Common myeloid progenitor, CD34-positive (primary cell): Measurements from ENCODE around the gene TBXAS1.
"Not testable (repeated sequence)": the region's sequence is repeated elsewhere in the genome, so short reads cannot be mapped to it uniquely, and the experiment has no call there.

Source experiments
- CTCF ChIA-PET: fragments of 350-600 bp; sonication (Branson Sonifier 250); formaldehyde crosslinking; loops from one replicate; lab custom pipeline; 2021; ENCODE audit warnings: antibody characterized with exemption; lab: Charles Lee
- POLR2A ChIA-PET: fragments of 350-600 bp; sonication (Branson Sonifier 250); formaldehyde crosslinking; loops from one replicate; lab custom pipeline; 2021; ENCODE audit warnings: antibody characterized with exemption; lab: Charles Lee
- DNase-seq, 3 donors: peaks; one replicate each; pipeline versions ENCODE4 v3.0.0 to v3.0.0-alpha.2; 2013
- H3K27ac ChIP-seq, 2 experiments: 1 replicate in 1 of 2; 2 replicates in 1 of 2; pipeline ENCODE4 v1.7.0; 2013; ENCODE audit warnings: inconsistent platforms in 2 of 2, low read length in 2 of 2, mild to moderate bottlenecking in 2 of 2, low read depth in 1 of 2, moderate library complexity in 1 of 2; ENCODE audit not compliant: severe bottlenecking in 2 of 2, insufficient read depth in 1 of 2, poor library complexity in 1 of 2
- H3K27me3 ChIP-seq, 5 experiments: replicated peaks in 2 of 5; 1 replicate in 3 of 5; 2 replicates in 2 of 5; pipeline versions ENCODE4 v1.6.1 to v1.7.0; 2013; ENCODE audit warnings: low read length in 4 of 5, mild to moderate bottlenecking in 2 of 5, moderate library complexity in 2 of 5, inconsistent platforms in 1 of 5; ENCODE audit not compliant: insufficient read depth in 5 of 5, control insufficient read depth in 4 of 5
- H3K36me3 ChIP-seq, 4 experiments: 1 replicate in 2 of 4; 2 replicates in 2 of 4; pipeline versions ENCODE4 v1.6.1 to v1.7.0; 2013; ENCODE audit warnings: low read length in 3 of 4, control low read depth in 1 of 4, mild to moderate bottlenecking in 1 of 4; ENCODE audit not compliant: control insufficient read depth in 4 of 4, insufficient read depth in 4 of 4
- H3K4me1 ChIP-seq, 4 experiments: 1 replicate in 3 of 4; 2 replicates in 1 of 4; pipeline versions ENCODE4 v1.6.1 to v1.7.1; 2013; ENCODE audit warnings: low read length in 3 of 4, mild to moderate bottlenecking in 3 of 4, control low read depth in 1 of 4, inconsistent platforms in 1 of 4, moderate library complexity in 1 of 4; ENCODE audit not compliant: control insufficient read depth in 4 of 4, insufficient read depth in 4 of 4; ENCODE audit errors: control extremely low read depth in 1 of 4
- H3K4me3 ChIP-seq, 7 experiments: 1 replicate in 4 of 7; 2 replicates in 3 of 7; pipeline versions ENCODE4 v1.5.1 to v1.7.0; 2013; ENCODE audit warnings: mild to moderate bottlenecking in 7 of 7, low read length in 6 of 7, moderate library complexity in 6 of 7, inconsistent platforms in 2 of 7, low read depth in 2 of 7, control low read depth in 1 of 7; ENCODE audit not compliant: insufficient read depth in 4 of 7, control insufficient read depth in 1 of 7; ENCODE audit errors: extremely low read depth in 1 of 7
- H3K9me3 ChIP-seq, 5 experiments: 1 replicate in 4 of 5; 2 replicates in 1 of 5; pipeline versions ENCODE4 v1.6.1 to v1.7.1; 2013; ENCODE audit warnings: low read length in 4 of 5, mild to moderate bottlenecking in 2 of 5, inconsistent platforms in 1 of 5, low read depth in 1 of 5, moderate library complexity in 1 of 5; ENCODE audit not compliant: control insufficient read depth in 4 of 5, insufficient read depth in 2 of 5; ENCODE audit errors: control extremely low read depth in 1 of 5
- WGBS: methylation state at CpG from one replicate; pipeline ENCODE4 v1.1.5; 2013; ENCODE audit not compliant: insufficient coverage; 5-methylcytosine and 5-hydroxymethylcytosine counted together

TBXAS1 gene

DNA sequence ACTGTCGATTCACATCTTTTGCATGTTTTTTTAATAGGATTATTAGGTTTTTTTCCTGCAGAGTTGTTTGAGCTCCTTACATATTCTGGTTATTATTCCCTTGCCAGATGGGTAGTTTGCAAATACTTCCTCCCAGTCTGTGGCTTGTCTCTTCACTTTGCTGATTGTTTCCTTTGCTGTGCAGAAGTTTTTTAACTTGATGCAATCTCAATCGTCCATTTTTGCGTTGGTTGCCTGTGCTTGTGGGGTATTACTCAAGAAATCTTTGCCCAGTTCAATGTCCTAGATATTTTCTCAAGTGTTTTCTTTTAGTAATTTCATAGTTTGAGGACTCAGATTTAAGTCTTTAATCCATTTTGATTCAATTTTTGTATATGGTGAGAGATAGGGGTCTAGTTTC, 95.4 kb downstream of the TBXAS1 start:
- Histone ChIP-seq H3K4me1 (no peaks in the 10 kb centered on the region), H3K36me3 (peaks cover 2 to 15% (median 8%) of the 10 kb centered on the region in 4 experiments), H3K9me3 (no peaks in the 10 kb centered on the region), H3K27me3 (no peaks in the 10 kb centered on the region), H3K4me3 (no peak overlapping the region), H3K27ac (no peak overlapping the region)
- POLR2A ChIA-PET = no interaction called here
- DNase-seq = no peak
- no CpG with 5 or more reads among the region's 3 CpGs for WGBS
- CTCF ChIA-PET = no interaction called here

DNA sequence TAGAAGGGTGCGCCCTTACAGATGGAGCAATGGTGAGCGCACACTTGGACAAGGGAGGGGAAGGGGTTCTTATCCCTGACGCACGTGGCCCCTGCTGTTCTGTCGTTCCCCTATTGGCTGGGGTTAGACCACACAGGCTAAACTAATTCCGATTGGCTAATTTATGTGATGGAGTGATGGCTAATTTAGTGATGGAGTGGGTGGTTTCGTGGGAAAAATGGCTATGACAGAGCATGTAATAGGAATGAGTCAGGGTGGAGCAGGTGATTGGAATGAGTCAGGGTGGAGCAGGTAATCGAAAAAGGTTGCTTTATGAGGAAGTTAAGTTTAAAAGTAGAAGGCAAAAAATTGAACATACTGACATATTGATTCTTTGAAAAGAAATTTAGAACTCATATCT, 100.2 kb downstream of the TBXAS1 start:
- POLR2A ChIA-PET = interaction anchor here (0.8 kb wide), 1 partner anchor 15 kb away, joined by 3 read pairs; no protein-coding TSS in a partner anchor
- H3K9me3 ChIP-seq, H3K27ac ChIP-seq, DNase-seq, H3K4me3 ChIP-seq, H3K27me3 ChIP-seq, CTCF ChIA-PET, H3K4me1 ChIP-seq: not testable (repeated sequence)
- H3K36me3 ChIP-seq = peaks cover 8 to 14% (median 8%) of the 10 kb centered on the region in 4 experiments
- WGBS = 98% methylated on average over 5 of the region's 8 CpGs

DNA sequence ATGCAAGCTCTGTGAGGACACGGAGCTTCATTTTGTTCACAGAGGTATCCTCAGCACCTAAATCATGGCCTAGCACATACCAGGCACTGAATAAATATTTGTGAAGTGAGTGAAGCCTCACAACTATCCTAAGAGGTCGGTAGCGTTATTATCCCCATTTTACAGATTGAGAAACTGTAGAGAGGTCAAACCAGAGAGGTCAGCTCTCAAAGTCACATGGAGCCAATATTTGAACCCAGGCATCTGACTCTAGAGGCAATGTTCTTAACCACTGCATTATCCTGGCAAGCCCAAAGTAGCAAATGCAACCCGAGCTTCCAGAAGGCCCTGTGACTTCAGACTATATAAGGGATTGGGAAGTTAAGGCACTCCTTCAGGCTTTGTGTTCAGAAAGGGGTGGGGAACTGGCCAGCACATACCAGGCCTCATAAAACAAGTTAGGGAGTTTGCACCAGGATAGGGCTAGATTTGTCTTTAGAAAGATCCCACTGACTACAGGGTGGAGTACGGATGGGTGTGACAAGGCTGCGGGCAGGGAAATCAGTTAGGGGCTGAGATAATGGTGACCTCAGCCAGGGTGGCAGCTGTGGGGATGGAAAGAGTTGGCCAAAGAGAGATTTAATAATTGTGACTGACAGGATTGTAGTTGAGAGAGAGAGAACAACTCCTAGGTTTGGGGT, 101.4 kb downstream of the TBXAS1 start:
- WGBS = 93% methylated on average over 3 of the region's 6 CpGs
- H3K36me3 ChIP-seq = peaks cover 8 to 14% (median 8%) of the 10 kb centered on the region in 4 experiments
- no peak overlapping the region for H3K4me3 ChIP-seq
- no peak overlapping the region for H3K27ac ChIP-seq
- DNase-seq = peak in 1 of 3 donors; percentile 31
- ChIA-PET CTCF (no interaction called here), POLR2A (no interaction called here)
- no peaks in the 10 kb centered on the region for H3K4me1 ChIP-seq
- no peaks in the 10 kb centered on the region for H3K9me3 ChIP-seq
- no peaks in the 10 kb centered on the region for H3K27me3 ChIP-seq

DNA sequence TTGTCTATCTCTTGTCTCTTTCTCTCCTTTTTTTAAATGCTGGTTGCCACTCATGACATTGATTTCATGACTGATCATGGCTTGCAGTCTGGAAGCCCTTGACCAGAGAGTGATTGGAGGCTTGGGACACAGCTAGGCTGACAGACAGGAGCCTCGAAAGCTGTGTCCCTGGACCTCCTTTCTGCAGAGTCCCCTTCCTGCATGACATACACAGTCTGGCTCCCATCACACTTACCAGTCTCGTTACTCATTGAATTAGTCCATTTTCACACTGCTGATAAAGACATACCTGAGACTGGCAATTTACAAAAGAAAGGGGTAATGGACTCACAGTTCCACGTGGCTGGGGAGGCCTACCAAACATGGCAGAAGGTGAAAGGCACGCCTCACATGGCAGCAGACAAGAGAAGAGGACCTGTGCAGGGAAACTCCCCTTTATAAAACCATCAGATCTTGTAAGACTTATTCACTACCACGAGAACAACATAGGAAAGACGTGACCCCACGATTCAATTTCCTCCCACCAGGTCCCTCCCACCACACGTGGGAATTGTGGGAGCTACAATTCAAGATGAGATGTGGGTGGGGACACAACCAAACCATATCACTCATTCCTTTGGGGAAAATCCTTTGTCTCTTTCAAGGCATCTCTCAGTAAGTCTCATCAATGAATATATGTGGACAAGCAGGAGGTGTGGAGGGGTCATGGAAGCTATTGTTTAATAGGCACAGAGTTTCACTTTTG, 102.3 kb downstream of the TBXAS1 start:
- Histone ChIP-seq H3K36me3 (peaks cover 8 to 20% (median 9%) of the 10 kb centered on the region in 4 experiments), H3K4me3 (no peak overlapping the region), H3K9me3 (no peaks in the 10 kb centered on the region), H3K27ac (no peak overlapping the region), H3K4me1 (peaks cover 0 to under 1% (median 0%) of the 10 kb centered on the region in 4 experiments), H3K27me3 (no peaks in the 10 kb centered on the region)
- ChIA-PET CTCF (interaction anchor here (1.2 kb wide), 1 partner anchor 88 kb away, joined by 3 read pairs; no protein-coding TSS in a partner anchor), POLR2A (no interaction called here)
- DNase-seq = no peak
- WGBS = 89% methylated on average over 3 of the region's 8 CpGs

DNA sequence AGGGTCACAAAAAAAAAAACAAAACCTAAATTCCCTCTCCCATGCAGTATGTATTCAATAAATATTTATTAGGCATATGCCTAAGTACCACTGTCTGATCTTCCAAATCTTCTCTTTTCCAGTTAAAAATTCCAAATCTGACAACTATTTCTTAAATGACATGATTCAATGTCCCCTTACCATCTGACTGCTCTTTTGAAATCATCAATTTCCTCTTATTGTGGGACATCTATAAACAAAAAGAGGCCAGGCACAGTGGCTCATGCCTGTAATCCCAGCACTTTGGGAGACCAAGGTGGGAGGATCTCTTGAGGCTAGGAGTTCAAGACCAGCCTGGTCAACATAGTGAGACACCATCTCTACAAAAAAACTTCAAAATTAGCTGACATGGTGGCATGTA, 103.5 kb downstream of the TBXAS1 start:
- peaks cover 8 to 30% (median 12%) of the 10 kb centered on the region in 4 experiments for H3K36me3 ChIP-seq
- H3K4me1 ChIP-seq = peaks cover 7 to 13% (median 10%) of the 10 kb centered on the region in 4 experiments
- POLR2A ChIA-PET = no interaction called here
- no peak for DNase-seq
- no peaks in the 10 kb centered on the region for H3K27me3 ChIP-seq
- no peak overlapping the region for H3K4me3 ChIP-seq
- CTCF ChIA-PET = interaction anchor here (1.2 kb wide), 1 partner anchor 89 kb away, joined by 3 read pairs; no protein-coding TSS in a partner anchor
- H3K9me3 ChIP-seq = no peaks in the 10 kb centered on the region
- no peak overlapping the region for H3K27ac ChIP-seq

DNA sequence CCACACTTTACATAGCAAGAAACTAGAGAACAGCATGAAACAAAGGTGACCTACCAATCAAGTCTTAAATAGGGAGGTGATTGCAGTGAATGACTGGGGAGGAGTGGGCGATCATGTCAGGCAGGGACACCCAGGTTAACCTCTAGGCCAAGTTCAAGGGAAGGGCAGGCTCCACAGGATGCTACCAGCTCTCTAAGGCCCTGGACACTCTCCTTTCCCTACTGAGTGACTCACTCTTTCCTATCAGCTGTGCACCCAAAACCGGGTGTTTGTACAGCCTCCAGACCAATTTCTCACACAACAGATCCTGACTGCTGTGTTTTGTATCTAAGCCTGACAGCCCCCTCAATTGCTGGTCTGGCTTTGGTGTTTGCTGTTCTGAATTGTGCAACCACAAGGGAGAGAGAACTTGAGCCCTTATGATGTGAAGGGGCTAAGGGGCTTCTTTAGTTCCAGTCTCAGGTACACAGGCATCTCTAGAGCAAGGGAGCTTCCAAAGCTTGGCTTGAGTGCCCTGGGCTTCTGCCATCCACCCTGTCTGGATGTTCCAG, 107.8 kb downstream of the TBXAS1 start:
- POLR2A ChIA-PET = interaction anchor here (0.6 to 1.5 kb wide), 3 partner anchors 9 to 77 kb away, joined by 3 read pairs; no protein-coding TSS in a partner anchor
- no peaks in the 10 kb centered on the region for H3K9me3 ChIP-seq
- no peak overlapping the region for H3K4me3 ChIP-seq
- H3K4me1 ChIP-seq = peaks cover 15 to 34% (median 31%) of the 10 kb centered on the region in 4 experiments
- H3K27ac ChIP-seq = peak overlapping the region in 1 of 2 experiments; percentile 16
- H3K36me3 ChIP-seq = peaks cover 4 to 20% (median 6%) of the 10 kb centered on the region in 4 experiments
- CTCF ChIA-PET = interaction anchor here (1.4 to 1.9 kb wide), 3 partner anchors 9 to 290 kb away, joined by 3 to 6 read pairs (median 3); no protein-coding TSS in a partner anchor
- H3K27me3 ChIP-seq = no peaks in the 10 kb centered on the region
- DNase-seq = peak in 2 of 3 donors; percentile 56 to 67
- 50% methylated on average over 2 of the region's 2 CpGs for WGBS
